CD4-positive, alpha-beta T cell treated with Interferon alpha-2 for 1 hour (primary cell): ENCODE results near the gene NPLOC4.

Experiments used
- DNase-seq, 2 donors: peaks; one replicate each; pipeline ENCODE4 v3.0.0-alpha.2; 2020 to 2022

The NPLOC4 gene

DNA sequence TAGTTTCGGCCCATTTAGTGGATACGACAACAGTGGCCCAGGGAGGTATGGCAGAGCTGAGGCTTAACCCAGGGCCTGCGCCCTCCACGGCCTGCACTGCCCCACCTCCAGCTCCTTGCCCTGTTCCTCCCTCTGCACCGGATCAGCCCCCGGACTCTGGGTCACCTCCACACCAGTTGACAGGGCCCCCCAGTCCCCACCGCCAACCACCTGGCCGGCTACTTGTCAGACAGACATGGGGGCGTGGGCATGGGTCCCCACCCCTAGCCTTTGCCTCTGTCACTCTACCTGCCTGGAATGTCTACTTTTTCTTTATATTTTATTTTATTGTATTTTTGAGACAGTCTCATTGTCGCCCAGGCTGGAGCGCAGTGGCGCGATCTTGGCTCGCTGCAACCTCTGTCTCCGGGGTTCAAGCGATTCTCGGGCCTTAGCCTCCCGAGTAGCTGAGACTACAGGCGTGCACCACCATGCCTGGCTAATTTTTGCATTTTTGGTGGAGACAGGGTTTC, 121.3 kb downstream of the NPLOC4 start:
- DNase-seq: no peak

- peak; percentile 62 to 81 for DNase-seq
Observed at GRCh38 chr17:81514739-81515529, 122.0 kb downstream of the NPLOC4 start.

DNA sequence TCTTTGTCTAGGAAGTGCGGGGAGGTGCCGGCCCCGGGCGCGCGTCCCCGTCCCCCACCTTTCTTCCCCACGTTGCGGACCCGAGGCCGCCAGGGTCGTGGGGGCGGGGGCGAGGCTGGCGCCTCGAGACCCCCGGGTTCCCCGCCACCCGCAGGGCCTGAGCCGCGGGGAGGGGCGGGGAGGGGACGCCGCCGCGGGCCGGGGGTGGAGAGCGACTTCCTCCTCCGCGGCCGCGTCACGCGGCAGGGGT, 122.5 kb downstream of the NPLOC4 start:
- DNase-seq: no peak

- DNase-seq: peak in 1 of 2 donors; percentile 29
Observed at GRCh38 chr17:81513753-81514488, 123.0 kb downstream of the NPLOC4 start.

- DNase-seq: peak; percentile 55 to 61
Observed at GRCh38 chr17:81513372-81513752, 123.5 kb downstream of the NPLOC4 start.

DNA sequence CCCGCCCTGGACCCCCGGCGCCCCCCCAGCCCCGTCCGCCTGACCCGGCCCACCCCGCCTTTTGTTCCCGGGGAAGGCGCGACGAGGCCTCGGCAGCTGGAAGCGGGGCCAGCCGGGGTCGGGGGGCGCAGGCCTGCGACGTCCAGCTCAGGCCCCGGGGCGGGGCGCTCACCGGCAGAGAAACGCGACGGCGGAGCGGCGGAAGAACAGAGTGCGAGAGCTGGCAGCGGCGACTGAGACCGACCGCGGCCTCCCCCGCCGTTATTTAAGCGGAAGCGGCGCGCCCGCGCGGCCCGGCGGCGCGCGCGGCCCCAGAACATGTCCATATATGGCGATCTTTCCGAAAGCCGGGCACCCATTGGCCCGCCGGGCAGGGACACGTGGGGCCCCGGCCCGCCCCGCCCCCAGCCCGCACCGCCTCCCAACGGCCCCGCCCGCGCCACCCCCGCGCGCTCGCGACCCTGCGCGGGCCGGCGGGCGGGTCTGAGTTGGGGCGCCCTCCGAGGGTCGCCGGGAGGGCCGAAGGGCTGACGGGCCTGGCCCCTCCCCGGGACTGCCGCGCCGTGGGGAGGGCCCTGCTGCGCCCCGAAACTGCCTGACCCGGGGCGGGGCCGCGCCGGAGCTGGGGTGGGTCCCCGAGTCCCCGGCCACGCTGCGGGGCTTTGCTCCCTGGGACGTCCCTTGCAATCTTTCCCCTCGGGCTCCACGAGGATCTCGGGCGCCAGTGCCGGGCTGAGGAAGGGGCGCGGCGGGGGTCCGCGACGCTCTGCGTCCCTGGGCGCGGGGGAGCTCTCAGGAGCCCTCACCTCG, 124.1 kb downstream of the NPLOC4 start, which contains the start of gene ACTG1:
Gene ACTG1, minus strand, starts transcription at position 238 of the 810 bp plus-strand sequence. CDS start 445 bp downstream, outside the sequence.
- peak; percentile 94 to 96 for DNase-seq

DNA sequence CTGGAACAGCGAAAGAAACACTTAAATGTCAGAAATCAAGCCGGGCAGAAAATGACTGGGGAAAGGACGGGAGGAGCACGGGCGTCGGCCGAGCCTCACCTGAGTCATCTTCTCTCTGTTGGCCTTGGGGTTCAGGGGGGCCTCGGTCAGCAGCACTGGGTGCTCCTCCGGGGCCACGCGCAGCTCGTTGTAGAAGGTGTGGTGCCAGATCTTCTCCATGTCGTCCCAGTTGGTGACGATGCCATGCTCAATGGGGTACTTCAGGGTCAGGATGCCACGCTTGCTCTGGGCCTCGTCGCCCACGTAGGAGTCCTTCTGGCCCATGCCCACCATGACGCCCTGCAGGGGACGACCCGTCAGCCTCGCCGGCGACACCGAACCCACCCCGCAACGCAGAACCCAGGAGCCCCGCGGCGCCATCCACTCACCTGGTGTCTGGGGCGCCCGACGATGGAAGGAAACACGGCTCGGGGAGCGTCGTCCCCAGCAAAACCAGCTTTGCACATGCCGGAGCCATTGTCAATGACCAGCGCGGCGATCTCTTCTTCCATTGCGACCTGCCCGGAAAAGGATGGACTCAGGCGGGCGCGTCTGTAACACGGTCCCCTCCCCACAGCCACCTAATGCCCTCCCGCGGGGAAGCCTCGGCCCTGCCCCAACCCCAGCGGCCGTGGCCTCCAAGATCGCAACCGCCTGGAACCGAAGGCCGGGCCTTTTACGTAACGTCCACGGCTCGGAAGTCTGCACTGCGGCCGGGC, 124.9 kb downstream of the NPLOC4 start:
- no peak for DNase-seq

DNA sequence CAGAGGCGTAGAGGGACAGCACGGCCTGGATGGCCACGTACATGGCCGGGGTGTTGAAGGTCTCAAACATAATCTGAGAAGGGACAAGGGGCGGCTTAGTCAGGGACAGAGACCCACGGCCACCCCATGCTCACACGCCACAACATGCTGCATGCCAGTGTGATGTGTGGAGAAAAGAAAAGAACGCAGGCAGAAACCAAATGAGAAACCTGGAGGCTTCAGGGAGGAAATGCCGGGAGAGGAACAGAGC, 125.4 kb downstream of the NPLOC4 start:
- no peak for DNase-seq

DNA sequence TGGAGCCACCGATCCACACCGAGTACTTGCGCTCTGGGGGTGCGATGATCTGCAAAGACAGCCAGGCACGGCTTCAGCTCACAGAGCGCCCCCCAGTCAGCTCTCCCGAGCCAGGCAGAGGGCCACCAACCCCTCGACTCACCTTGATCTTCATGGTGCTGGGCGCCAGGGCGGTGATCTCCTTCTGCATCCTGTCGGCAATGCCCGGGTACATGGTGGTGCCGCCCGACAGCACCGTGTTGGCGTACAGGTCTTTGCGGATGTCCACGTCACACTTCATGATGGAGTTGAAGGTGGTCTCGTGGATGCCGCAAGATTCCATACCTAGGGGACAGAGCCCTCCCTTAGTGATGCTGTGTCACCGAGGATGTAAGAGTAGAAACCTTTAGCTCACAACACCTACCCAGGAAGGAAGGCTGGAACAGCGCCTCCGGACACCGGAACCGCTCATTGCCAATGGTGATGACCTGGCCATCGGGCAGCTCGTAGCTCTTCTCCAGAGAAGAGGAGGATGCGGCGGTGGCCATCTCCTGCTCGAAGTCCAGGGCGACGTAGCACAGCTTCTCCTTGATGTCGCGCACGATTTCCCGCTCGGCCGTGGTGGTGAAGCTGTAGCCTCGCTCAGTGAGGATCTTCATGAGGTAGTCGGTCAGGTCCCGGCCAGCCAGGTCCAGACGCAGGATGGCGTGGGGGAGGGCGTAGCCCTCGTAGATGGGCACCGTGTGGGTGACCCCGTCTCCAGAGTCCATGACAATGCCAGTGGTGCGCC, 125.9 kb downstream of the NPLOC4 start:
- peak in 1 of 2 donors; percentile 53 for DNase-seq

GRCh38 chr17:81509972-81510784, 126.7 kb downstream of the NPLOC4 start:
- no peak for DNase-seq

DNA sequence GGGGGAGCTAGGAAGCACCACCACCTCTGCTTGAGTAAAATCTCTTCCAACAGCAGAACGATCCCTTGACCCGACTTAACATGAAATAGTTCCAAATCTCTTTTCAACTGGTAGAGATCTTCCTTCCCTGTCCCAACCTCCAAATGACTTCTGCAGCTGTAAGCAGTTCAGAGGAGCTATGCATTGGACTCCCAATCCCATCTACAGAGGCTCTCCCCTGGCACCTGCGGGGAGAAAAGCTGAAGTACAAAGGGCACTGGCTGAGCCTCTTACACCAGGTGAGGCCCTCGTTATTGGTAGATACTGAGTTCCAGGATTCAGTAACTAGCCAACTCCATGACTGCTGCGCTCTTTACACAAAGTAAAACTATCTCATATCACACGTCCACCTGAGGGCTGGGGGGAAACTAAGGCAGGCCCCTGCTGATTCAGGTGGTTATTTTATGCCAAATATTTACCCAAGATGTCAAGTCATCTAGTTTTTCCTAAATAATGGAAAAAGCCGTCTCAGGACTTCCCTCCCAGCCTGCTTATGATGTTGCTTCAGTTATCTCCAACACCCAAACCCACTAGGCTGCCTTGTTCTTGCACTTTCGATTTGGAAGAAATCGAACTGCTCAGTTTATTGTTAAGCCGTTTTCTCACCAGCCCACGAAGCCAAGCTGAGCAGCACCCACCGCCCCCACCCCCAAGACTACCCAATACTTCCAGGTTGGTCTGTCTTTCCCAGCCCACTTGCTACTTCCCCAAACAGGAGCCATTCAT, 127.5 kb downstream of the NPLOC4 start:
- DNase-seq: peak in 1 of 2 donors; percentile 59

DNA sequence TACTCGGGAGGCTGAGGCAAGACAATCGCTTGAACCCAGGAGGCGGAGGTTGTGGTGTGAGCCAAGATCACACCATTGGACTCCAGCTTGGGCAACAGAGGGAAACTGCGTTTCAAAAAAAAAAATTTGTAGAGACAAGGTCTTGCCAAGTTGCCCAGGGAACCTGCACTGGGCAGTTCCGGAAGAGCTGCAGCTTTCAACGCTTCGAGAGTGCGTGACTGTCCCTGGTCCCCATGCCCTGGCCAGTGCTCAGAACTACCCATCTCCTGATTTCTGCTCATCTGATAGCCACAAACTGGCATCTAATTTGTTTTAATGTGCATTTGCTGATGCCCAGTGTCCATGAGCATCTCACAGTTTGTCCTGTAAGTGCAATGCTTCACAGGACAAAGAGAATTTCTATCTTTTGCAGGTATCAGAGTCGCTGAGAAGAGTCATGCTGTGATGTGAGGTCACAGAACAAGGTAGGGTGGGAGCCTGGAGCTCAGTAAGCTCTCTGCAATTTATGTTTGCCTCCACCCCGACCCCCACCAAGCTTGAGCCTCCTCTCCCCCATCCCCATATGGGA, 128.2 kb downstream of the NPLOC4 start:
- no peak for DNase-seq
